GM23338 (cell line): ENCODE measurements around the gene LIMA1.

ENCODE experiments used
- CTCF ChIP-seq, 2 experiments: fragments of 200-600 bp in 1 of 2; sonication (generic) in 1 of 2; conservative IDR thresholded peaks; 2 replicates each; pipeline versions ENCODE4 v1.5.1 to v1.6.1; 2016 to 2017; ENCODE audit warnings: antibody characterized with exemption in 2 of 2, low read depth in 2 of 2, mild to moderate bottlenecking in 2 of 2, moderate library complexity in 1 of 2
- JUNB ChIP-seq: IDR thresholded peaks from one replicate; pipeline ENCODE4 v1.6.1; 2016; ENCODE audit warnings: antibody characterized with exemption; ENCODE audit not compliant: unreplicated experiment

- TF ChIP-seq CTCF (conservative IDR thresholded peaks at IDR 0.05; ENCODE audit: low read depth in 2 of 2): no peak
- no peak for TF ChIP-seq JUNB
These were observed 122.7 kb downstream of the LIMA1 start for GRCh38 chr12:50160643-50161042.
